Pancreas (tissue), 10 donors: Measurements from ENCODE around the gene RPP14. TPM values are rescaled to one million over a fixed set of nuclear protein-coding genes. Genes with fewer than 3 reads are reported as not detected.

Source experiments
- ATAC-seq, 4 donors: fragments of 200-7000 bp; cut with Tn5 transposase; one replicate each; pipeline versions ENCODE4 v1.8.0 to v1.9.1; 2020; ENCODE audit warnings: mild to moderate bottlenecking in 4 of 4, moderate library complexity in 4 of 4
- DNase-seq, 6 donors: peaks; one replicate each; pipeline ENCODE4 v3.0.0-alpha.2; 2020
- FAIRE-seq: peaks from 2 replicates; lab custom pipeline; 2012; peaks lifted over from hg19 to GRCh38; lab: Jason Lieb, UNC
- H3K27ac ChIP-seq, 4 donors: fragments of 200-600 bp; sonication (generic); 1 replicate in 3 of 4; 2 replicates in 1 of 4; pipeline versions ENCODE4 v1.5.0 to v1.8.0; 2020
- H3K27me3 ChIP-seq, 4 donors: fragments of 200-600 bp; one replicate each; pipeline ENCODE4 v1.8.0; 2021
- H3K36me3 ChIP-seq, 3 donors: fragments of 200-600 bp; sonication (generic) in 1 of 3; one replicate each; pipeline versions ENCODE4 v1.5.0 to v1.8.0; 2020 to 2021
- H3K4me1 ChIP-seq, 3 donors: fragments of 200-600 bp; one replicate each; pipeline ENCODE4 v1.8.0; 2021
- H3K4me3 ChIP-seq, 4 donors: fragments of 200-600 bp; sonication (generic) in 2 of 4; one replicate each; pipeline versions ENCODE4 v1.5.0 to v1.8.0; 2020 to 2021
- H3K9me3 ChIP-seq, 4 donors: fragments of 200-600 bp; one replicate each; pipeline ENCODE4 v1.8.0; 2021
- WGBS, 2 donors: extraction: QIAGEN DNeasy Blood & Tissue Kit; methylation state at CpG; one replicate each; pipeline ENCODE4 v1.1.7; 2013; 5-methylcytosine and 5-hydroxymethylcytosine counted together
- intact Hi-C, 3 donors: fragments of 100-400 bp; cut with DNase I; formaldehyde crosslinking; loops; one replicate each; pipeline versions ENCODE4 v1.11.1 to v1.14.2; 2022
- polyA plus RNA-seq, 2 donors: library from polyadenylated mRNA; stranded (reverse); fragments of 200-250 nt; gene quantifications; one replicate each; pipeline ENCODE4 v1.2.3, GENCODE V29; 2013
- total RNA-seq, 6 donors: library from RNA; stranded (reverse); fragmentation: NEBNext Ultra II Directional in 4 of 6; extraction: Animal tissue kit (Norgen Biotek cat#: 25700) in 4 of 6; gene quantifications; one replicate each; pipeline versions ENCODE4 v1.2.1 to v1.2.4, GENCODE V29; 2021 to 2023
- TF ChIP-seq, protein P1 (sequence below), 4 donors: fragments of 200-600 bp; sonication (generic) in 3 of 4; IDR thresholded peaks; one replicate each; pipeline versions ENCODE4 v1.5.0 to v1.8.0; 2021; ENCODE audit warnings: antibody characterized with exemption in 4 of 4
- donor health status: healthy with polysubstance abuse.
- donor health status: DM: no; HTN: no; CAD: no; lungs with moderate emphysema.
- donor health status: DM: no; HTN: no; CAD: no.
- donor health status: control.
- donor health status: control.
- donor health status: Bipolar disorder and iron deficiency.
- donor health status: DM: yes; HTN: yes; CAD: no.
- donor health status: DM: no; HTN: no; CAD: no.
- donor health status: DM: no; HTN: no; CAD: no.
- donor health status: DM: yes; HTN: yes; CAD: no.

The RPP14 gene
- total and polyA plus RNA-seq, 8 donors, result 5.0 to 8.1 (median 6.7) TPM

DNA sequence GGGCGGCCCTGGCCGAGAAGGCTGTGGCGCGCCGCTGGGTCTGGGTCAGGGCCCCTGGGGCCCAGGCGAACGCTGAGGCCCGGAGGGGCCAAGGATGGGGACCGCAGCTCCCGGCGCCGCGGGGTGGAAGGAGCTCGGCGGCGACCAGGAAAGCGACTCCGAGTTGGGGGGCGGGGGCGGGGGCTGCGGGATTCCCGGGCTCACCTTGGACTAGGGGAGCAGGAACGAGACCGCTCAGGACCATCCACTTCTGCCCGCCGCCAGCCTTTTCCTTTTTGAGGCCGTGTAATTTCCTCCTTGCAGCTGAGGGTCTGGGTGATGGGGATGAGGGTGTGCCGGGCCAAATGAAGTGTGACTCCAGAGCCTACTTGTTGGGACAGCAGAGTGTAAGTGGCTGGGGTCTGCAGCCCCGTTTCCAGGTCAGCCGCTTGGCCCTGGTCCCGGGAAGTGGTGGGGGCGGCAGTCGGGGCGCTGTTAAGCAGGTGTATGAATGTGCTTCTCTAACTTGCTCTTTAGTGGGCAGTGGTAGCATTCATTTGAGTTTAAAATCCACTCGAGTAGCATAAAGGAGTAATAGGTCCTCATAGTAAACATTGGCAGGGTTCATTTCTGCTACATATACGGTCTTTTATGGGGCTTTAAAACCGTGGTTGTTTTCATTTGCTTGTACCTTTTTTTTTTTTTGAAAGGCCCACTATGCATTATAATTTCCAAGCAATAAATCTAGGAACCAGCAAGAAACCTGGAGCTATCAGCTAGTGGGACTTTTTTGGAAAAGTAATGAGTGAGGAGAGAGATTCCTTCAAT lies 27.4 kb downstream of the RPP14 start:
- no peaks in the 10 kb centered on the region for H3K36me3 ChIP-seq
- H3K4me3 ChIP-seq, result peak overlapping the region; percentile 55 to 83 (median 72)
- peaks cover 0 to 10% (median 5%) of the 10 kb centered on the region in 3 donors for H3K4me1 ChIP-seq
- TF ChIP-seq, protein P1, sequence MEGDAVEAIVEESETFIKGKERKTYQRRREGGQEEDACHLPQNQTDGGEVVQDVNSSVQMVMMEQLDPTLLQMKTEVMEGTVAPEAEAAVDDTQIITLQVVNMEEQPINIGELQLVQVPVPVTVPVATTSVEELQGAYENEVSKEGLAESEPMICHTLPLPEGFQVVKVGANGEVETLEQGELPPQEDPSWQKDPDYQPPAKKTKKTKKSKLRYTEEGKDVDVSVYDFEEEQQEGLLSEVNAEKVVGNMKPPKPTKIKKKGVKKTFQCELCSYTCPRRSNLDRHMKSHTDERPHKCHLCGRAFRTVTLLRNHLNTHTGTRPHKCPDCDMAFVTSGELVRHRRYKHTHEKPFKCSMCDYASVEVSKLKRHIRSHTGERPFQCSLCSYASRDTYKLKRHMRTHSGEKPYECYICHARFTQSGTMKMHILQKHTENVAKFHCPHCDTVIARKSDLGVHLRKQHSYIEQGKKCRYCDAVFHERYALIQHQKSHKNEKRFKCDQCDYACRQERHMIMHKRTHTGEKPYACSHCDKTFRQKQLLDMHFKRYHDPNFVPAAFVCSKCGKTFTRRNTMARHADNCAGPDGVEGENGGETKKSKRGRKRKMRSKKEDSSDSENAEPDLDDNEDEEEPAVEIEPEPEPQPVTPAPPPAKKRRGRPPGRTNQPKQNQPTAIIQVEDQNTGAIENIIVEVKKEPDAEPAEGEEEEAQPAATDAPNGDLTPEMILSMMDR (IDR thresholded peaks at IDR 0.05), result no peak
- DNase-seq, result peak; percentile 7 to 62 (median 34)
- no peaks in the 10 kb centered on the region for H3K27me3 ChIP-seq
- peak overlapping the region in 1 of 4 donors; percentile 33 for H3K27ac ChIP-seq
- 1% methylated on average over 37 of the region's 37 CpGs for WGBS, 2 donors
- intact Hi-C loops, result loop anchor here in 1 of 3 donors (10.0 kb wide), 1 partner anchor 161 kb away; the partner anchor contains the start of gene KCTD6
- no peaks in the 10 kb centered on the region for H3K9me3 ChIP-seq
- no peak for FAIRE-seq
- peak in 3 of 4 donors; percentile 41 to 56 (median 55) for ATAC-seq

DNA sequence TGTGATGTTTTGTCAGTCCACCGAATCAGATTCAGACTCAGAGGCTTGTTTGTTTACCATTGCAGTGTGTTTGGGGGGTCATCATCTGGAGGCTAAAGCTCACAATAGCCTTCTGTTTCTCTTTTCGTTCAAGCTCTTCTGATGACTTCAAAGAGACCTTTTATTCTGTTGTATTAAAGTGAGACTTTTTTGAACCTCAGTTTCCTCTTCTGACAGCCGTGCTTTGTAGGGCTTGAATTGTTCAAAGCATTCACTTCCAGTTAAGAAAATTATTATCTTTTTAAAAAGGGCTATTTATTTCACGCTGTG lies 27.9 kb downstream of the RPP14 start:
- Histone ChIP-seq H3K4me1 (peaks cover 0 to 10% (median 5%) of the 10 kb centered on the region in 3 donors), H3K9me3 (no peaks in the 10 kb centered on the region), H3K4me3 (peak overlapping the region in 2 of 4 donors; percentile 80 to 83), H3K27me3 (no peaks in the 10 kb centered on the region), H3K27ac (peak overlapping the region in 1 of 4 donors; percentile 2), H3K36me3 (no peaks in the 10 kb centered on the region)
- FAIRE-seq (no peak), ATAC-seq (no peak), DNase-seq (no peak)
- intact Hi-C loops, result loop anchor here in 1 of 3 donors (10.0 kb wide), 1 partner anchor 161 kb away; the partner anchor contains the start of gene KCTD6
- TF ChIP-seq, protein P1 (IDR thresholded peaks at IDR 0.05), result no peak
- WGBS, 2 donors, result 25 to 32% methylated on average over 4 of the region's 4 CpGs

DNA sequence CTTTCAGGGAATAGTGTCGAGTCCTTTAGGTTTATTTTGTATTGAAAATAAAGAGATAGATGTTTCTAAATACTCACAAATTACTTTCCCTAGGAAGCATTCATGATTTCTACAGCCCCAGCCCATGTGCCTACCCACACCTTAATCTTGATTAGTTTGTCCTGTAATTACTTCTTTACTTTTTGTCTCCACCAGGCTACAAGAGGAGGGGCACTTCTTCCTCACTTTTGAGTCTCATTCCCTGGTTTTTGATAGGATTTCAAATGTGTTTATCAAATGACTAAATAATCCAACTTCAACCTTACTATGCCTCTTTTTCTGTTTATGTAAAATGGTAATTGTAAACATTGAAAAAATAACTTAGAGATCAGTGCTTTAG lies 28.4 kb downstream of the RPP14 start:
- no peaks in the 10 kb centered on the region for H3K27me3 ChIP-seq
- H3K36me3 ChIP-seq, result no peaks in the 10 kb centered on the region
- no peaks in the 10 kb centered on the region for H3K9me3 ChIP-seq
- H3K4me1 ChIP-seq, result peaks cover 0 to 10% (median 5%) of the 10 kb centered on the region in 3 donors
- peak overlapping the region in 1 of 4 donors; percentile 2 for H3K27ac ChIP-seq
- ATAC-seq, result no peak
- 51 to 70% methylated on average over 1 of the region's 1 CpG for WGBS, 2 donors
- intact Hi-C loops, result loop anchor here in 1 of 3 donors (10.0 kb wide), 1 partner anchor 160 kb away; the partner anchor contains the start of gene KCTD6
- FAIRE-seq, result no peak
- peak overlapping the region in 2 of 4 donors; percentile 80 to 83 for H3K4me3 ChIP-seq
- DNase-seq, result no peak
- TF ChIP-seq, protein P1 (IDR thresholded peaks at IDR 0.05), result no peak

DNA sequence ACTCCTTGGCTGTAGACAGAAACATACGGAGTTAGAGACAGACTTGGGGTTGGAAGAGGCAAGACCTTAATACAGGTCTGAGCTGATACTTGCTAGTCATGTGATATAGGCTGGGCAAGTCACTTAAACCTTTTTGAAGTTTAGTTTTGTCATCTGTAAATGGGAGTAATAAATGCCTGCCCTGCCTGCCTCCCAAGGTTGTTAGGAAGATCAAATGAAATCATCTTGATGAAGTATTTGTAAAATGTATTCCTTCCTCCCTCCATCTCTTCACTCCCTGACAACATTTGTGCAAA lies 29.6 kb downstream of the RPP14 start:
- 41 to 45% methylated on average over 1 of the region's 1 CpG for WGBS, 2 donors
- TF ChIP-seq, protein P1 (IDR thresholded peaks at IDR 0.05), result no peak
- intact Hi-C loops, result loop anchor here in 1 of 3 donors (10.0 kb wide), 1 partner anchor 159 kb away; the partner anchor contains the start of gene KCTD6
- no peaks in the 10 kb centered on the region for H3K36me3 ChIP-seq
- H3K4me1 ChIP-seq, result peaks cover 0 to 10% (median 5%) of the 10 kb centered on the region in 3 donors
- no peak overlapping the region for H3K4me3 ChIP-seq
- DNase-seq, result no peak
- H3K27ac ChIP-seq, result peak overlapping the region in 2 of 4 donors; percentile 15 to 26
- no peaks in the 10 kb centered on the region for H3K9me3 ChIP-seq
- no peak for FAIRE-seq
- ATAC-seq, result no peak
- no peaks in the 10 kb centered on the region for H3K27me3 ChIP-seq
